LNCAP (cell line): ENCODE measurements around the gene TRAF5.

Source experiments
- CTCF ChIP-seq: fragments of 450-650 bp; IDR thresholded peaks from 2 replicates; pipeline ENCODE4 v1.5.1; 2017; ENCODE audit warnings: mild to moderate bottlenecking

The TRAF5 gene

DNA sequence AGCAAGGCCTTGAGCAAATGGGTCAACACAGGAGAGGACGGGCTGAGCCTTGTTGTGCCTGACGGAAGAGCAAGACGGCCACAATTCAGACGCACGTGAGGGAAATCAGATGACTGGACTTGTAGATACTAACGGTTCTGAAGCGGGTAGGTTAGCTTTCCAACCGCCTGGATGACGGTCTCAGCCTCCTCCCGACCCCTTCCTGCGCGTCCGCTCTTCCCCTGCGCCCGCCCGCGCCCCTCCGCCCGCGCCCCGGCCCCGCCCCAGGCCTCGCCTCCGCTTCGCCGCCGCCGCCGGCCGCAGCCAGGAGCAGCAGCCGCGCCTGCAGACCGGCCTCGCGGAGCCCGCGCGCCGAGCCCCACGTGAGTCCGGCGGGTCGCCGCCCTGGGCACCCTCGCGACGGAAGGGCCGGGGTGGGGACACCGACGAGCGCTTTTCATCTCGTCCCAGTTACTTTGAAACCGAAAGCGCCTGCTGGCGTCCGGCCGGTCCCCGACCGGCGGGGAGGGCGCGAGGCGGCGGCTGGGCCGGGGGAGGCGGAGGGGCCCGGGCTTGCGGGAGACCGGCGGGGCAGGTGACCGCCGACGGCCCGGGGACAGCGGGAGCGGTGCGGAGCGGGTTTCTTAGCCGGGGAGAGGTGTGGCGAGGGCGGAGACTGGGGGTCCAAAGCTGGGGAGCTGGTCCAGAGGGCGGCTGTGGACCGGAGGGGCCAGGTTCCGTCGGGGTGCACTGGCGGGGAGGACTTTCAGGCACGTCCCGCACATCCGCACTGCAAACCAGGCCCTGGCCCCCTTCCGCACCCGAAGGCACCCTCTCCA lies at the start of gene TRAF5:
Gene TRAF5, plus strand, starts transcription at position 306 of the 818 bp plus-strand sequence. CDS start 26,407 bp downstream, outside the sequence.
- TF ChIP-seq CTCF, result no peak

DNA sequence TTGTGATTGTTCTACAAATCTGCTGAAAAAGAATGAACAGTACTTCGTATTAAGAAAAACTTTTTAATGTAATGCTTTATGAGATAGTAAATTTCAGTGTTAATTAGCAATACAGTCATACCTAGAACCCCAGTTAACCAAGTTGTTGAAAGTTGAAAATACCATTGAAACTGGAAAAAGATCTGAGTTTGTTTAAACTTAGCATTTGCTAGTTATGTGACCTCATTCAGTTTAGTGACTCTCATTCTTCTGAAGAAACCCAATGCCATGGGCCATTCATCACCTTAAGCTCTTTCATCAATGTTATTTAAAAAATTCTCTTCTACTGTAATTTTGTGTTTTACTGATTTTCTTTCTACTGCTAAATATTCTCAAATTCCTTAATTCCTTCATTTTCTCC lies 47.3 kb upstream of the TRAF5 start:
- TF ChIP-seq CTCF, result no peak

DNA sequence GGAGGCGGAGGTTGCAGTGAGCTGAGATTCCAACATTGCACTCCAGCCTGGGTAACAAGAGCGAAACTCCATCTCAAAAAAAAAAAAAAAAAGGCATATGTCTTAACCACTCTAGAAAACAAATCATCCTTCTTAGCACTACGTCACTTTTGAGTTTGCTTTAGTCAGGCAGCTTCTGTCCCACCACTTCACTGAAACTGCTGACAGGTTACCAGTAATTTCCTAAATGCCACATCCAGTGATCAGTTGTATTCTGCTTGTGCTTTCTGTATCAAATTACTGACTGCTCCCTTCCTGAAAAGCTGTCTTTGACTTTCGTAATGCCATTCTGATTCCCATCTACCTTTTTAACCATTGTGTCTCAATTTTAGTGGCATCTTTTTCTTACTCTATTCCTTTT lies 45.7 kb upstream of the TRAF5 start:
- TF ChIP-seq CTCF, result no peak

DNA sequence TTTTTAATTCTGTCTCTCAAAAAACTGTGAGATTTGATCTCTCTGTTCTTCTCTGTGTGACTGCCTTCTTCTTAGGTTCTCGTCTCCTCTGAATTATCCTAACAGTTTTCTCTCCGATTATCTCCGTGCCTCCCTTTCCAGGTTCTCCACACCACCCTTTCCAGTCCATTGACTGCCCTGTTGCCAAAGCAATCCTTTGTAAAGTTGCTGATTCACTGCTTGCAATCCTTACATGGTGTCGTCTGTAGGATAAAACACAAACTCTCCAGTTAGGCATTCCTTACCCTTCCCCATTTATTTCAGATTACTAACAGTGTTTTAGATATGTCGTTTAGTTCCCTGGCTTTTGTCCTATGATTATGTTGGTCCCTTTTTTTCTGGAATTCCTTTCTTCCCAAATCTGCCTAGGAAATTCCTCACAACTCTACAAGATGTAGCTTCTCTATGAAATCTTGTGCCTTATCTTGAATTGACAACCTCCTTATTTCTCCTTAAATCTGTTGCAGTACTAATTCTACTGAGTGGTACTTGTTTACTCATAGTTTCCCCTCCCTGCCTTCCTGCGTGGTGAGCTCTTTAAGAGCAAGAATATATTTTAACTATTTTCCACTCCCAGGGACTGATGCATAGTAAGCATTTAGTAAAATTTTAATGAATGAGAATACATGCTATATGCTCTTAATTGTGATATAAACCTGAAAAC lies 45.2 kb upstream of the TRAF5 start:
- no peak for TF ChIP-seq CTCF

DNA sequence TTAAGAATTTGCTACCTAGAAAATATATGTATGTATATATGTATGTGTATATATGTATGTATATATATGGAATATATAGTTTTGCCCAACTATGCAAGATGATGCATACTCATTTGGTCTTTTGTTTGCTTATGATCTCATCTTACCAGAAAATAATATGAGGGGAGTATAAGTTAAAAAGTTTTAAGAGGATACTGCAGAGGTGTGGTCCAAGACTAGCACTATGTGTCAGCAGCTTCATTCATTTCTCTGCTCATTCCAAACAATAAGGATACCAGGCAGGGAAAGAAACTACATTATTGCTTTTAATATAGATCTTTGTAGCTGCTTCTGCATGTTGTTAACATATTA lies 44.6 kb upstream of the TRAF5 start:
- no peak for TF ChIP-seq CTCF

GRCh38 chr1:211285196-211285595 lies 41.4 kb upstream of the TRAF5 start:
- TF ChIP-seq CTCF, result no peak

- TF ChIP-seq CTCF, result no peak
Observed at GRCh38 chr1:211287218-211287617, 39.4 kb upstream of the TRAF5 start.
